ENCODE results near the gene UNC5C. TPM values are rescaled to one million over a fixed set of nuclear protein-coding genes. Genes with fewer than 3 reads are reported as not detected.

The UNC5C gene
- total RNA-seq, 1 experiment from 2014 or later = 8.2 TPM

DNA sequence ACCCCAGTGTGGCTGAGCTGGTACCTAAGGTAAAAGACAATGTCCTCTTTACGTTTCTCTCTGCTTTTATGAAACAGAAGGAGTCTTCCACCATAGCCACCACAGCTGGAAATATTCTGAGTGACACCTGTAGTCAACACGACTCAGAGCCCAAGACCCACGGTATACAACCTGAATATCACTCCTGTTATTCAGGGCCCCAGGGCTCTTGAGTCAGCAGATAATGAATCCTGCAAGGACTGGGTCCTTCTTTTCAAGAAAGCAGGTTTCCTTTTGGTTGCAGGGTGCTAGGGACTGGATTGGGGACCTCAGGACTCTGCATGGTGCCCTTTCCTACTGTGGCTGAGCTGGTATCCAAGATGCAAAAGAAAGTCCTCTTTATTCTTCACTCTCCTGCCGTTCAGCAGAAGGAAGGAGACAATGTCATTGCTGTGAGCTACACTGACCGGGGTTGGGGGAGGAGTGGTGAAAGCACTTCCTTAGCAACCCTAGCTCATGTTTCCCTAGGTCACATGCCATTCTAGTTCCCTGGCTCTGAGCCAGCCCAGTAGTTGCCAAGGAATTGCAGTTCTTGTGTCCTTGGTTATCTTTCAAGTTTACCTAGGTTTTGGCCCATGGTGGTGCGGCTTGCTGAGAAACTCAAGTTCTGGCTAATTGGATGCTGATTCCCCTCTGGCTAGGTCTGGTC, 23.7 kb upstream of the UNC5C start:
- no TSS peak for BruUV-seq (replicated peaks)
- intact Hi-C loops (cut with micrococcal nuclease; ENCODE audit: unreplicated experiment) = no loop called here
- no peaks in the 10 kb centered on the region for H3K36me3 ChIP-seq (ENCODE audit: control insufficient read depth, insufficient read depth, low read length)
- no peaks in the 10 kb centered on the region for H3K27me3 ChIP-seq (ENCODE audit: control insufficient read depth, insufficient read depth, low read length)
- no peaks in the 10 kb centered on the region for H3K4me1 ChIP-seq (ENCODE audit: control insufficient read depth, insufficient read depth, low read length)
- CTCF ChIA-PET = no interaction called here
- H3K4me3 ChIP-seq (ENCODE audit: low read depth in 2 of 2, low read length in 2 of 2) = no peak overlapping the region
- in situ Hi-C loops (cut with HindIII; ENCODE audit: low pct_unique_long_range_greater_than_20kb, low sequenced_read_pairs) = no loop called here
- no peak for ATAC-seq
- H3K9me3 ChIP-seq (ENCODE audit: control insufficient read depth, insufficient read depth, low read depth, low read length) = no peaks in the 10 kb centered on the region
- DNase-seq (ENCODE audit: low read depth, low spot score) = no peak
- H3K27ac ChIP-seq (ENCODE audit: low read length) = no peak overlapping the region
- no peak for TF ChIP-seq POLR2AphosphoS5 (IDR thresholded peaks at IDR 0.05; ENCODE audit: low read depth, low read length)
- TF ChIP-seq, protein P1, sequence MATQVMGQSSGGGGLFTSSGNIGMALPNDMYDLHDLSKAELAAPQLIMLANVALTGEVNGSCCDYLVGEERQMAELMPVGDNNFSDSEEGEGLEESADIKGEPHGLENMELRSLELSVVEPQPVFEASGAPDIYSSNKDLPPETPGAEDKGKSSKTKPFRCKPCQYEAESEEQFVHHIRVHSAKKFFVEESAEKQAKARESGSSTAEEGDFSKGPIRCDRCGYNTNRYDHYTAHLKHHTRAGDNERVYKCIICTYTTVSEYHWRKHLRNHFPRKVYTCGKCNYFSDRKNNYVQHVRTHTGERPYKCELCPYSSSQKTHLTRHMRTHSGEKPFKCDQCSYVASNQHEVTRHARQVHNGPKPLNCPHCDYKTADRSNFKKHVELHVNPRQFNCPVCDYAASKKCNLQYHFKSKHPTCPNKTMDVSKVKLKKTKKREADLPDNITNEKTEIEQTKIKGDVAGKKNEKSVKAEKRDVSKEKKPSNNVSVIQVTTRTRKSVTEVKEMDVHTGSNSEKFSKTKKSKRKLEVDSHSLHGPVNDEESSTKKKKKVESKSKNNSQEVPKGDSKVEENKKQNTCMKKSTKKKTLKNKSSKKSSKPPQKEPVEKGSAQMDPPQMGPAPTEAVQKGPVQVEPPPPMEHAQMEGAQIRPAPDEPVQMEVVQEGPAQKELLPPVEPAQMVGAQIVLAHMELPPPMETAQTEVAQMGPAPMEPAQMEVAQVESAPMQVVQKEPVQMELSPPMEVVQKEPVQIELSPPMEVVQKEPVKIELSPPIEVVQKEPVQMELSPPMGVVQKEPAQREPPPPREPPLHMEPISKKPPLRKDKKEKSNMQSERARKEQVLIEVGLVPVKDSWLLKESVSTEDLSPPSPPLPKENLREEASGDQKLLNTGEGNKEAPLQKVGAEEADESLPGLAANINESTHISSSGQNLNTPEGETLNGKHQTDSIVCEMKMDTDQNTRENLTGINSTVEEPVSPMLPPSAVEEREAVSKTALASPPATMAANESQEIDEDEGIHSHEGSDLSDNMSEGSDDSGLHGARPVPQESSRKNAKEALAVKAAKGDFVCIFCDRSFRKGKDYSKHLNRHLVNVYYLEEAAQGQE (IDR thresholded peaks at IDR 0.05; ENCODE audit: insufficient read depth in 1 of 2, low read depth in 2 of 2, low read length in 1 of 2) = no peak
- TF ChIP-seq SIN3A (IDR thresholded peaks at IDR 0.05; ENCODE audit: borderline replicate concordance, insufficient read depth, low read depth, low read length) = no peak
- TF ChIP-seq TCF7L2 (IDR thresholded peaks at IDR 0.05; ENCODE audit: low read depth, low read length) = no peak
- TF ChIP-seq, protein P2, sequence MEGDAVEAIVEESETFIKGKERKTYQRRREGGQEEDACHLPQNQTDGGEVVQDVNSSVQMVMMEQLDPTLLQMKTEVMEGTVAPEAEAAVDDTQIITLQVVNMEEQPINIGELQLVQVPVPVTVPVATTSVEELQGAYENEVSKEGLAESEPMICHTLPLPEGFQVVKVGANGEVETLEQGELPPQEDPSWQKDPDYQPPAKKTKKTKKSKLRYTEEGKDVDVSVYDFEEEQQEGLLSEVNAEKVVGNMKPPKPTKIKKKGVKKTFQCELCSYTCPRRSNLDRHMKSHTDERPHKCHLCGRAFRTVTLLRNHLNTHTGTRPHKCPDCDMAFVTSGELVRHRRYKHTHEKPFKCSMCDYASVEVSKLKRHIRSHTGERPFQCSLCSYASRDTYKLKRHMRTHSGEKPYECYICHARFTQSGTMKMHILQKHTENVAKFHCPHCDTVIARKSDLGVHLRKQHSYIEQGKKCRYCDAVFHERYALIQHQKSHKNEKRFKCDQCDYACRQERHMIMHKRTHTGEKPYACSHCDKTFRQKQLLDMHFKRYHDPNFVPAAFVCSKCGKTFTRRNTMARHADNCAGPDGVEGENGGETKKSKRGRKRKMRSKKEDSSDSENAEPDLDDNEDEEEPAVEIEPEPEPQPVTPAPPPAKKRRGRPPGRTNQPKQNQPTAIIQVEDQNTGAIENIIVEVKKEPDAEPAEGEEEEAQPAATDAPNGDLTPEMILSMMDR (IDR thresholded peaks at IDR 0.05) = no peak
- POLR2A ChIA-PET = no interaction called here

DNA sequence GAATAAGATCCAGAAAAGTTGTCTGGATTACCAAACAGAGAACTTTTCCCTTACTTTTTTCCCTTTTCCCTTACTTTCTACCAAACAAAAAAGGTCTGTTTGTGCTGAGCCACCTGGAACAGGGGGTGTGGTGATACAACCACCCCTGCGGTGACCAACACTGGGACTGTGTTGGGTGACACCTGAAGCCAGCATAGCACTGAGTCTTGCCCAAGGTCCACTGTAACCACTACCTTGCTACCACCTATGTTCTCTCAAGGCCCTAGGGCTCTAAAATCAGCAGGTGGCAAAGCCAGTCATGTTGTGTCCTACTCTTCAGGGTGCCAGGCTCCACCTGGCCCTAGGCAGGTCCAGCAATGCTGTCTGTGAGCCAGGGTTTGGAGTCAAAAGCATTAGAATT, 22.8 kb upstream of the UNC5C start:
- in situ Hi-C loops (cut with HindIII; ENCODE audit: low pct_unique_long_range_greater_than_20kb, low sequenced_read_pairs) (no loop called here), intact Hi-C loops (cut with micrococcal nuclease; ENCODE audit: unreplicated experiment) (no loop called here)
- no peak for DNase-seq (ENCODE audit: low read depth, low spot score)
- Histone ChIP-seq H3K4me3 (ENCODE audit: low read depth in 2 of 2, low read length in 2 of 2) (no peak overlapping the region), H3K27me3 (ENCODE audit: control insufficient read depth, insufficient read depth, low read length) (no peaks in the 10 kb centered on the region), H3K27ac (ENCODE audit: low read length) (no peak overlapping the region), H3K4me1 (ENCODE audit: control insufficient read depth, insufficient read depth, low read length) (no peaks in the 10 kb centered on the region), H3K36me3 (ENCODE audit: control insufficient read depth, insufficient read depth, low read length) (no peaks in the 10 kb centered on the region), H3K9me3 (ENCODE audit: control insufficient read depth, insufficient read depth, low read depth, low read length) (no peaks in the 10 kb centered on the region)
- POLR2A ChIA-PET = no interaction called here
- no TSS peak for BruUV-seq (replicated peaks)
- TF ChIP-seq SIN3A (IDR thresholded peaks at IDR 0.05; ENCODE audit: borderline replicate concordance, insufficient read depth, low read depth, low read length) (no peak), TCF7L2 (IDR thresholded peaks at IDR 0.05; ENCODE audit: low read depth, low read length) (no peak), POLR2AphosphoS5 (IDR thresholded peaks at IDR 0.05; ENCODE audit: low read depth, low read length) (no peak)
- TF ChIP-seq, protein P2 (IDR thresholded peaks at IDR 0.05) = no peak
- TF ChIP-seq, protein P1 (IDR thresholded peaks at IDR 0.05; ENCODE audit: insufficient read depth in 1 of 2, low read depth in 2 of 2, low read length in 1 of 2) = no peak
- CTCF ChIA-PET = interaction anchor here (0.6 kb wide), 1 partner anchor 415 kb away, joined by 7 read pairs; no protein-coding TSS in a partner anchor
- ATAC-seq = no peak

All from Panc1 (cell line).